Neural cell (in vitro differentiated cells): ENCODE measurements around the gene SNX15. TPM values are rescaled to one million over a fixed set of nuclear protein-coding genes. Genes with fewer than 3 reads are reported as not detected.
"Not testable (repeated sequence)": the region's sequence is repeated elsewhere in the genome, so short reads cannot be mapped to it uniquely, and the experiment has no call there.

Experiments used
- H2AFZ ChIP-seq: fragments of 200-600, 300-800 bp; sonication (generic), shearing (Covaris generic); 2 replicates; pipeline ENCODE4 v1.6.0; 2014; ENCODE audit warnings: low read depth, mild to moderate bottlenecking, antibody characterized with exemption, low read length, moderate library complexity
- H3F3A ChIP-seq: fragments of 200-600 bp; shearing (Covaris generic); 2 replicates; pipeline ENCODE4 v1.6.1; 2016; ENCODE audit warnings: mild to moderate bottlenecking, moderate library complexity, mixed read lengths, antibody characterized with exemption, low read length; ENCODE audit not compliant: insufficient read depth, poor library complexity, severe bottlenecking
- H3K27ac ChIP-seq: fragments of 200-600, 300-800 bp; sonication (generic), shearing (Covaris generic); 2 replicates; pipeline ENCODE4 v1.5.1; 2014; ENCODE audit warnings: mild to moderate bottlenecking, low read length, moderate library complexity
- H3K27me3 ChIP-seq: fragments of 300-800, 200-600 bp; sonication (generic), shearing (Covaris generic); 2 replicates; pipeline ENCODE4 v1.6.0; 2014; ENCODE audit warnings: mild to moderate bottlenecking, low read depth, low read length, moderate library complexity; ENCODE audit not compliant: insufficient read depth
- H3K36me3 ChIP-seq: fragments of 300-800, 200-600 bp; sonication (generic), shearing (Covaris generic); 2 replicates; pipeline ENCODE4 v1.5.1; 2014; ENCODE audit warnings: mild to moderate bottlenecking, antibody characterized with exemption, low read length, moderate library complexity; ENCODE audit not compliant: insufficient read depth
- H3K4me2 ChIP-seq: fragments of 300-800, 200-600 bp; sonication (generic), shearing (Covaris generic); 2 replicates; pipeline ENCODE4 v1.6.0; 2014; ENCODE audit warnings: mild to moderate bottlenecking, low read length
- H3K4me3 ChIP-seq: fragments of 300-800, 200-600 bp; sonication (generic), shearing (Covaris generic); 2 replicates; pipeline ENCODE4 v1.5.1; 2014; ENCODE audit warnings: mild to moderate bottlenecking, low read length, moderate library complexity
- H3K79me2 ChIP-seq: fragments of 200-600 bp; shearing (Covaris generic); replicated peaks from 2 replicates; pipeline ENCODE4 v1.6.0; 2014; ENCODE audit warnings: mild to moderate bottlenecking, low read length, moderate library complexity; ENCODE audit not compliant: insufficient read depth
- H3K9ac ChIP-seq: fragments of 300-800, 200-600 bp; sonication (generic), shearing (Covaris generic); 2 replicates; pipeline ENCODE4 v1.6.1; 2016; ENCODE audit warnings: mild to moderate bottlenecking, low read length, mixed read lengths
- H3K9me2 ChIP-seq: fragments of 200-600 bp; shearing (Covaris generic); 2 replicates; pipeline ENCODE4 v1.6.1; 2016; ENCODE audit warnings: mild to moderate bottlenecking, low read length, mixed read lengths; ENCODE audit not compliant: insufficient read depth
- H3K9me3 ChIP-seq: fragments of 200-600, 300-800 bp; sonication (generic), shearing (Covaris generic); 2 replicates; pipeline ENCODE4 v1.6.1; 2016; ENCODE audit warnings: mild to moderate bottlenecking, mixed run types, low read length, moderate library complexity, mixed read lengths
- H4K20me1 ChIP-seq: fragments of 200-600 bp; shearing (Covaris generic); 2 replicates; pipeline ENCODE4 v1.6.1; 2016; ENCODE audit warnings: mild to moderate bottlenecking, mixed run types; ENCODE audit not compliant: insufficient read depth
- CTCF ChIP-seq: fragments of 450-650 bp; IDR thresholded peaks from 2 replicates; pipeline ENCODE4 v1.5.1; 2014; ENCODE audit warnings: antibody characterized with exemption, mild to moderate bottlenecking, moderate library complexity; ENCODE audit not compliant: poor library complexity, severe bottlenecking
- EP300 ChIP-seq: fragments of 450-650 bp; conservative IDR thresholded peaks from 2 replicates; pipeline ENCODE4 v1.6.1; 2014; ENCODE audit warnings: antibody characterized with exemption, mild to moderate bottlenecking, moderate library complexity; ENCODE audit not compliant: poor library complexity, severe bottlenecking
- EZH2 ChIP-seq: fragments of 200-600, 300-800 bp; shearing (Covaris generic), sonication (generic); IDR thresholded peaks from 2 replicates; pipeline ENCODE4 v1.6.1; 2014; ENCODE audit warnings: antibody characterized with exemption, low read length, borderline replicate concordance, mild to moderate bottlenecking; ENCODE audit not compliant: insufficient read depth, poor library complexity, severe bottlenecking
- MXI1 ChIP-seq: fragments of 450-650 bp; conservative IDR thresholded peaks from 2 replicates; pipeline ENCODE4 v1.6.1; 2014; ENCODE audit warnings: antibody characterized with exemption, mild to moderate bottlenecking; ENCODE audit not compliant: poor library complexity, severe bottlenecking
- POLR2AphosphoS5 ChIP-seq: IDR thresholded peaks from 2 replicates; pipeline ENCODE4 v1.6.1; 2012
- RAD21 ChIP-seq: fragments of 450-650 bp; conservative IDR thresholded peaks from 2 replicates; pipeline ENCODE4 v1.6.1; 2014; ENCODE audit warnings: antibody characterized with exemption, mild to moderate bottlenecking, moderate library complexity
- SMC3 ChIP-seq: fragments of 450-650 bp; conservative IDR thresholded peaks from 2 replicates; pipeline ENCODE4 v1.6.1; 2014; ENCODE audit warnings: antibody characterized with exemption, mild to moderate bottlenecking, moderate library complexity; ENCODE audit not compliant: poor library complexity
- TAF1 ChIP-seq: IDR thresholded peaks from 2 replicates; pipeline ENCODE4 v1.6.1; 2012; ENCODE audit warnings: low read depth
- polyA minus RNA-seq: library from RNA; depleted of rRNA, polyadenylated mRNA; stranded (reverse); fragments of >200 nt; gene quantifications from 2 replicates; pipeline ENCODE4 v1.2.3, GENCODE V29; 2014
- polyA plus RNA-seq: library from polyadenylated mRNA; depleted of rRNA; stranded (reverse); fragments of >200 nt; gene quantifications from 2 replicates; pipeline ENCODE4 v1.2.3, GENCODE V29; 2014
- TF ChIP-seq, protein P1 (sequence below): IDR thresholded peaks from 2 replicates; pipeline ENCODE4 v1.6.1; 2012; ENCODE audit warnings: borderline replicate concordance

The SNX15 gene, protein sequence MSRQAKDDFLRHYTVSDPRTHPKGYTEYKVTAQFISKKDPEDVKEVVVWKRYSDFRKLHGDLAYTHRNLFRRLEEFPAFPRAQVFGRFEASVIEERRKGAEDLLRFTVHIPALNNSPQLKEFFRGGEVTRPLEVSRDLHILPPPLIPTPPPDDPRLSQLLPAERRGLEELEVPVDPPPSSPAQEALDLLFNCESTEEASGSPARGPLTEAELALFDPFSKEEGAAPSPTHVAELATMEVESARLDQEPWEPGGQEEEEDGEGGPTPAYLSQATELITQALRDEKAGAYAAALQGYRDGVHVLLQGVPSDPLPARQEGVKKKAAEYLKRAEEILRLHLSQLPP
- polyA plus RNA-seq (11.2 and 15.3 TPM in 2 replicates), polyA minus RNA-seq (8.2 and 11.0 TPM in 2 replicates)

- no peaks in the 10 kb centered on the region for H3F3A ChIP-seq
- peak within 1 kb of the TSS; percentile 42 for H2AFZ ChIP-seq
- H3K9ac ChIP-seq: peak within 1 kb of the TSS; percentile 79
- H3K4me2 ChIP-seq: peak within 1 kb of the TSS; percentile 81
- peak within 1 kb of the TSS; percentile 86 for H3K27ac ChIP-seq
- TF ChIP-seq SMC3: peak; percentile 56
- peak; percentile 80 for TF ChIP-seq CTCF
- TF ChIP-seq, protein P1, sequence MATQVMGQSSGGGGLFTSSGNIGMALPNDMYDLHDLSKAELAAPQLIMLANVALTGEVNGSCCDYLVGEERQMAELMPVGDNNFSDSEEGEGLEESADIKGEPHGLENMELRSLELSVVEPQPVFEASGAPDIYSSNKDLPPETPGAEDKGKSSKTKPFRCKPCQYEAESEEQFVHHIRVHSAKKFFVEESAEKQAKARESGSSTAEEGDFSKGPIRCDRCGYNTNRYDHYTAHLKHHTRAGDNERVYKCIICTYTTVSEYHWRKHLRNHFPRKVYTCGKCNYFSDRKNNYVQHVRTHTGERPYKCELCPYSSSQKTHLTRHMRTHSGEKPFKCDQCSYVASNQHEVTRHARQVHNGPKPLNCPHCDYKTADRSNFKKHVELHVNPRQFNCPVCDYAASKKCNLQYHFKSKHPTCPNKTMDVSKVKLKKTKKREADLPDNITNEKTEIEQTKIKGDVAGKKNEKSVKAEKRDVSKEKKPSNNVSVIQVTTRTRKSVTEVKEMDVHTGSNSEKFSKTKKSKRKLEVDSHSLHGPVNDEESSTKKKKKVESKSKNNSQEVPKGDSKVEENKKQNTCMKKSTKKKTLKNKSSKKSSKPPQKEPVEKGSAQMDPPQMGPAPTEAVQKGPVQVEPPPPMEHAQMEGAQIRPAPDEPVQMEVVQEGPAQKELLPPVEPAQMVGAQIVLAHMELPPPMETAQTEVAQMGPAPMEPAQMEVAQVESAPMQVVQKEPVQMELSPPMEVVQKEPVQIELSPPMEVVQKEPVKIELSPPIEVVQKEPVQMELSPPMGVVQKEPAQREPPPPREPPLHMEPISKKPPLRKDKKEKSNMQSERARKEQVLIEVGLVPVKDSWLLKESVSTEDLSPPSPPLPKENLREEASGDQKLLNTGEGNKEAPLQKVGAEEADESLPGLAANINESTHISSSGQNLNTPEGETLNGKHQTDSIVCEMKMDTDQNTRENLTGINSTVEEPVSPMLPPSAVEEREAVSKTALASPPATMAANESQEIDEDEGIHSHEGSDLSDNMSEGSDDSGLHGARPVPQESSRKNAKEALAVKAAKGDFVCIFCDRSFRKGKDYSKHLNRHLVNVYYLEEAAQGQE: peak; percentile 70
- no peak for TF ChIP-seq EZH2
- peak; percentile 71 for TF ChIP-seq MXI1
- peak; percentile 35 for TF ChIP-seq RAD21
- TF ChIP-seq POLR2AphosphoS5: peak; percentile 74
- no peak for TF ChIP-seq TAF1
- peak; percentile 56 for TF ChIP-seq EP300
- H3K9me3 ChIP-seq: no peaks in the 10 kb centered on the region
- H3K9me2 ChIP-seq: no peaks in the 10 kb centered on the region
- peaks cover 4% of the 10 kb centered on the region for H3K79me2 ChIP-seq
- no peaks in the 10 kb centered on the region for H4K20me1 ChIP-seq
- no peaks in the 10 kb centered on the region for H3K36me3 ChIP-seq
- H3K27me3 ChIP-seq: no peaks in the 10 kb centered on the region
- H3K4me3 ChIP-seq: peak within 1 kb of the TSS; percentile 78
Measured at GRCh38 chr11:65027213-65028067, at the start of gene SNX15. Gene SNX15 (plus strand): TSS chr11:65027439. CDS start chr11:65027538, 99 bp downstream.

GRCh38 chr11:64983339-64983738 is 43.9 kb upstream of the SNX15 start:
- H3K36me3 ChIP-seq, H3K9me2 ChIP-seq, H3K27ac ChIP-seq, H3K4me3 ChIP-seq, H3K9me3 ChIP-seq, H3K9ac ChIP-seq, H4K20me1 ChIP-seq, H3F3A ChIP-seq, H2AFZ ChIP-seq, H3K4me2 ChIP-seq, H3K27me3 ChIP-seq, H3K79me2 ChIP-seq: not testable (repeated sequence)
